Caco-2 (cell line): ENCODE measurements around the gene OSBPL8. TPM values are rescaled to one million over a fixed set of nuclear protein-coding genes. Genes with fewer than 3 reads are reported as not detected.

Experiments
- BruUV-seq: library from RNA; stranded (reverse); fragments of 400-500 nt; replicated peaks from 2 replicates; lab custom pipeline; 2021; lab: Mats Ljungman, UMichigan
- CTCF ChIA-PET: fragments of 300-600 bp; sonication (Branson Sonifier 250); formaldehyde crosslinking; loops from one replicate; lab custom pipeline; 2022; ENCODE audit warnings: antibody characterized with exemption; lab: Charles Lee
- POLR2A ChIA-PET: fragments of 300-600 bp; sonication (Branson Sonifier 250); formaldehyde crosslinking; loops from one replicate; lab custom pipeline; 2022; ENCODE audit warnings: antibody characterized with exemption; lab: Charles Lee
- DNase-seq, 2 experiments: peaks; one replicate each; pipeline versions ENCODE4 v3.0.0 to v3.0.0-alpha.2; 2020 to 2022
- H3K27me3 ChIP-seq: replicated peaks from 2 replicates; pipeline ENCODE4 v1.6.0; 2011; ENCODE audit warnings: low read length; ENCODE audit not compliant: control insufficient read depth, insufficient read depth
- H3K36me3 ChIP-seq: 2 replicates; pipeline ENCODE4 v1.5.1; 2011; ENCODE audit warnings: low read length; ENCODE audit not compliant: control insufficient read depth, insufficient read depth
- H3K4me1 ChIP-seq: fragments of 250-450 bp; sonication (Bioruptor Pico); 2 replicates; pipeline ENCODE4 v1.5.1; 2020; ENCODE audit warnings: mild to moderate bottlenecking
- H3K4me3 ChIP-seq: 2 replicates; pipeline ENCODE4 v1.5.1; 2011; ENCODE audit warnings: low read depth, mild to moderate bottlenecking, control low read depth, low read length
- H3K9me3 ChIP-seq: fragments of 250-450 bp; sonication (Bioruptor Pico); 2 replicates; pipeline ENCODE4 v1.5.1; 2020; ENCODE audit warnings: mild to moderate bottlenecking, moderate library complexity
- H3K27ac Mint-ChIP-seq: one replicate; pipeline ENCODE4 v1.8.0; 2022; ENCODE audit warnings: mixed read lengths; ENCODE audit not compliant: unreplicated experiment
- H3K27me3 Mint-ChIP-seq: one replicate; pipeline ENCODE4 v1.8.0; 2022; ENCODE audit warnings: mixed read lengths; ENCODE audit not compliant: insufficient read depth, unreplicated experiment
- H3K36me3 Mint-ChIP-seq: one replicate; pipeline ENCODE4 v1.8.0; 2022; ENCODE audit warnings: mild to moderate bottlenecking, mixed read lengths; ENCODE audit not compliant: insufficient read depth, unreplicated experiment
- H3K4me1 Mint-ChIP-seq: one replicate; pipeline ENCODE4 v1.8.0; 2022; ENCODE audit warnings: low read depth, mixed read lengths; ENCODE audit not compliant: unreplicated experiment
- H3K4me3 Mint-ChIP-seq: one replicate; pipeline ENCODE4 v1.8.0; 2022; ENCODE audit warnings: mild to moderate bottlenecking, moderate library complexity, mixed read lengths; ENCODE audit not compliant: unreplicated experiment
- H3K9me3 Mint-ChIP-seq: one replicate; pipeline ENCODE4 v1.8.0; 2022; ENCODE audit warnings: mixed read lengths; ENCODE audit not compliant: unreplicated experiment
- intact Hi-C: fragments of 100-400 bp; cut with micrococcal nuclease; formaldehyde crosslinking; loops from one replicate; pipeline ENCODE4 v1.10.0; 2022; ENCODE audit not compliant: unreplicated experiment
- total RNA-seq: library from RNA; stranded (reverse); gene quantifications from 2 replicates; pipeline ENCODE4 v1.2.3, GENCODE V29; 2022
- TF ChIP-seq, protein P1 (sequence below), 2 experiments: fragments of 200-600 bp in 1 of 2; IDR thresholded peaks; 1 replicate in 1 of 2; 2 replicates in 1 of 2; pipeline versions ENCODE4 v1.5.1 to v1.8.0; 2011 to 2022; ENCODE audit warnings: antibody characterized with exemption in 1 of 2, control low read depth in 1 of 2, inconsistent platforms in 1 of 2, low read depth in 1 of 2, low read length in 1 of 2, mild to moderate bottlenecking in 1 of 2, moderate library complexity in 1 of 2; ENCODE audit not compliant: insufficient read depth in 1 of 2, severe bottlenecking in 1 of 2, unreplicated experiment in 1 of 2

The OSBPL8 gene
- total RNA-seq, 1 experiment from 2014 or later = 50.0 TPM

DNA sequence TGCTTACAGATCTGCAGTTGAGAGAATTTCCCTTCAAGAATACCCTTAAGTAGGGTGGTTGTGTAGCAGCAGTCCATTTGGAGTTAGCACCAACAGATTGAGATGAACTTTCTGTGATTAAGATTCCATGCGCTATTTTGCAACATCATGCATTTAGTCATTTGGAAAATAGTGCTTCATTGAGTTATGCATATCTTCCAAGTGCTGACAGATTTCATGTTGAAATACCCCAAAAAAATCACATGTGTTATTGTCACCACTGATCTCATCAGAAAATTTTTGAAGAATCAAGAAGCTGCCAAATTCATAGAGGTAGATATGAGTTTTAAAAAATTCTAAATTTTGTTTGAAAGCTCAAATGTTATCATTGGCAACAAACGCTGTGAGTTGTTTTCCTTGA is 35.5 kb upstream of the OSBPL8 start:
- Histone ChIP-seq H3K36me3 (no peaks in the 10 kb centered on the region), H3K27me3 (no peaks in the 10 kb centered on the region), H3K4me1 (no peaks in the 10 kb centered on the region), H3K9me3 (no peaks in the 10 kb centered on the region), H3K4me3 (no peak overlapping the region)
- DNase-seq = no peak
- no peaks in the 10 kb centered on the region for H3K36me3 Mint-ChIP-seq
- CTCF ChIA-PET = no interaction called here
- TF ChIP-seq, protein P1, sequence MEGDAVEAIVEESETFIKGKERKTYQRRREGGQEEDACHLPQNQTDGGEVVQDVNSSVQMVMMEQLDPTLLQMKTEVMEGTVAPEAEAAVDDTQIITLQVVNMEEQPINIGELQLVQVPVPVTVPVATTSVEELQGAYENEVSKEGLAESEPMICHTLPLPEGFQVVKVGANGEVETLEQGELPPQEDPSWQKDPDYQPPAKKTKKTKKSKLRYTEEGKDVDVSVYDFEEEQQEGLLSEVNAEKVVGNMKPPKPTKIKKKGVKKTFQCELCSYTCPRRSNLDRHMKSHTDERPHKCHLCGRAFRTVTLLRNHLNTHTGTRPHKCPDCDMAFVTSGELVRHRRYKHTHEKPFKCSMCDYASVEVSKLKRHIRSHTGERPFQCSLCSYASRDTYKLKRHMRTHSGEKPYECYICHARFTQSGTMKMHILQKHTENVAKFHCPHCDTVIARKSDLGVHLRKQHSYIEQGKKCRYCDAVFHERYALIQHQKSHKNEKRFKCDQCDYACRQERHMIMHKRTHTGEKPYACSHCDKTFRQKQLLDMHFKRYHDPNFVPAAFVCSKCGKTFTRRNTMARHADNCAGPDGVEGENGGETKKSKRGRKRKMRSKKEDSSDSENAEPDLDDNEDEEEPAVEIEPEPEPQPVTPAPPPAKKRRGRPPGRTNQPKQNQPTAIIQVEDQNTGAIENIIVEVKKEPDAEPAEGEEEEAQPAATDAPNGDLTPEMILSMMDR (IDR thresholded peaks at IDR 0.05; ENCODE audit: insufficient read depth in 1 of 2, low read depth in 1 of 2, low read length in 1 of 2, severe bottlenecking in 1 of 2, unreplicated experiment in 1 of 2) = no peak
- no peak overlapping the region for H3K4me3 Mint-ChIP-seq
- H3K27ac Mint-ChIP-seq = no peak overlapping the region
- intact Hi-C loops = no loop called here
- no peaks in the 10 kb centered on the region for H3K4me1 Mint-ChIP-seq
- POLR2A ChIA-PET = no interaction called here
- no TSS peak for BruUV-seq
- H3K27me3 Mint-ChIP-seq = peaks cover 2% of the 10 kb centered on the region
- no peaks in the 10 kb centered on the region for H3K9me3 Mint-ChIP-seq

DNA sequence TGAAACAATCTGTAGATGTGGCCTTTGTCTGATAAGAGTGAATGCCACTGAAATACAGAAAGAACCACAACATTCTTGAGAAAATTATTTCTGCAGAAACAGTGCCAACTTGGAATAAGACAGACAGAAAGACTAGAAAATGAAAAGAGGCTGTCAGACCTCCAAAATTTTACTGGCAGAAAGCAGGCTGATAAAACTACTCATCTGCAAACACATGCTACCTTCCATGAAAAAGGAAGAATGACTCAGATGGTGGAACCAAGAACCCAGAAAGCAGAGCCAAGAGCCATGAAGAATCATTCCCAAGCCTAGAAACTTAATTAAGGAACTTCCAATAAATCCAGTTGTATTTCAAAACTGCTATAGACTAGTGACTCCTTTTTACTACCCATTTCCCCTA is 31.9 kb upstream of the OSBPL8 start:
- CTCF ChIA-PET = no interaction called here

DNA sequence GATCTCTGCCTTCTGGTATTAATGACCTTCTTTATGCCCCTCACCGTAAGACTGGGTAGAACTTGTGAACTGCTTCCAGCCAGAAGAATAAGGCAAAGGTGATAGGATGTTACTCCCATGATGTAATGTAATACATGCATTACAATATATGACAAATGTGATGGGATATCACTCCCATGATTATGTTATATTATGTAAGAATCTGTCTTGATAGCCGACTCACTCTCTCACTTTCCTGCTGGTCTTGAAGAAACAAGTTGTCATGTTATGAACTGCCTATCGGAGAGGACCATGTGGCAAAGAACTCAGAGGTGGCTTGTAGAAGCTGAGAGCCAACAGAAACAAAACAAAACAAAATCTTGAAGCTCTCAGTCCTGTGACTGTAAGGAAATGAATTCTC is 30.6 kb upstream of the OSBPL8 start:
- H3K36me3 Mint-ChIP-seq = no peaks in the 10 kb centered on the region
- no peak overlapping the region for H3K4me3 Mint-ChIP-seq
- Histone ChIP-seq H3K4me3 (no peak overlapping the region), H3K36me3 (no peaks in the 10 kb centered on the region), H3K9me3 (no peaks in the 10 kb centered on the region), H3K27me3 (no peaks in the 10 kb centered on the region), H3K4me1 (no peaks in the 10 kb centered on the region)
- H3K4me1 Mint-ChIP-seq = no peaks in the 10 kb centered on the region
- TF ChIP-seq, protein P1 (IDR thresholded peaks at IDR 0.05; ENCODE audit: insufficient read depth in 1 of 2, low read depth in 1 of 2, low read length in 1 of 2, severe bottlenecking in 1 of 2, unreplicated experiment in 1 of 2) = no peak
- CTCF ChIA-PET = no interaction called here
- H3K27ac Mint-ChIP-seq = no peak overlapping the region
- POLR2A ChIA-PET = no interaction called here
- BruUV-seq = no TSS peak
- H3K9me3 Mint-ChIP-seq = no peaks in the 10 kb centered on the region
- intact Hi-C loops = no loop called here
- DNase-seq = no peak
- no peaks in the 10 kb centered on the region for H3K27me3 Mint-ChIP-seq

More for the DNA sequence above, 31.9 kb upstream of the OSBPL8 start:
- no peak for DNase-seq
- Mint-ChIP-seq H3K36me3 (no peaks in the 10 kb centered on the region), H3K27me3 (peaks cover under 1% of the 10 kb centered on the region), H3K27ac (no peak overlapping the region), H3K4me1 (no peaks in the 10 kb centered on the region), H3K9me3 (no peaks in the 10 kb centered on the region), H3K4me3 (no peak overlapping the region)
- H3K9me3 ChIP-seq = no peaks in the 10 kb centered on the region
- H3K4me1 ChIP-seq = no peaks in the 10 kb centered on the region
- TF ChIP-seq, protein P1 (IDR thresholded peaks at IDR 0.05; ENCODE audit: insufficient read depth in 1 of 2, low read depth in 1 of 2, low read length in 1 of 2, severe bottlenecking in 1 of 2, unreplicated experiment in 1 of 2) = no peak
- no TSS peak for BruUV-seq
- intact Hi-C loops = no loop called here
- H3K4me3 ChIP-seq = no peak overlapping the region
- no peaks in the 10 kb centered on the region for H3K27me3 ChIP-seq
- H3K36me3 ChIP-seq = no peaks in the 10 kb centered on the region
- POLR2A ChIA-PET = no interaction called here
